ENCODE measurements around the gene SEZ6L.

The SEZ6L gene

GRCh38 chr22:26169315-26170111, at the start of gene SEZ6L:
TSS of gene SEZ6L (plus strand) at chr22:26169462. CDS start at chr22:26169670, 208 bp downstream.
- no peaks in the 10 kb centered on the region for H3K9me3 ChIP-seq
- no peak for TF ChIP-seq Cebpa-rat (IDR thresholded peaks at IDR 0.05)
- no peak within 1 kb of the TSS for H3K27ac ChIP-seq
- H3K4me3 ChIP-seq = peak within 1 kb of the TSS; percentile 69
- H3K4me2 ChIP-seq = peak within 1 kb of the TSS; percentile 88
- peaks cover 50% of the 10 kb centered on the region for H3K27me3 ChIP-seq
- H3K36me3 ChIP-seq = no peaks in the 10 kb centered on the region
- peaks cover 26% of the 10 kb centered on the region; the same call in 1 of the 2 replicates for H4K20me1 ChIP-seq
- no peak within 1 kb of the TSS for H3K9ac ChIP-seq
- peaks cover 17% of the 10 kb centered on the region for H3K4me1 ChIP-seq

- H4K20me1 ChIP-seq = no peaks in the 10 kb centered on the region
- H3K27ac ChIP-seq = no peak overlapping the region
- H3K4me2 ChIP-seq = no peak overlapping the region
- no peaks in the 10 kb centered on the region for H3K9me3 ChIP-seq
- no peak overlapping the region for H3K4me3 ChIP-seq
- no peak for TF ChIP-seq Cebpa-rat (IDR thresholded peaks at IDR 0.05)
- no peaks in the 10 kb centered on the region for H3K4me1 ChIP-seq
- H3K27me3 ChIP-seq = no peaks in the 10 kb centered on the region
- H3K9ac ChIP-seq = no peak overlapping the region
- no peaks in the 10 kb centered on the region for H3K36me3 ChIP-seq
These were observed 46.3 kb upstream of the SEZ6L start for GRCh38 chr22:26122920-26123468.

- no peaks in the 10 kb centered on the region for H3K36me3 ChIP-seq
- no peak overlapping the region for H3K27ac ChIP-seq
- H3K4me2 ChIP-seq = no peak overlapping the region
- no peaks in the 10 kb centered on the region for H3K4me1 ChIP-seq
- H4K20me1 ChIP-seq = no peaks in the 10 kb centered on the region
- TF ChIP-seq Cebpa-rat (IDR thresholded peaks at IDR 0.05) = no peak
- no peaks in the 10 kb centered on the region for H3K27me3 ChIP-seq
- H3K9me3 ChIP-seq = no peaks in the 10 kb centered on the region
- H3K4me3 ChIP-seq = no peak overlapping the region
- H3K9ac ChIP-seq = no peak overlapping the region
These were observed 44.1 kb upstream of the SEZ6L start for GRCh38 chr22:26124991-26125725.

GRCh38 chr22:26127126-26127525, 42.1 kb upstream of the SEZ6L start:
- TF ChIP-seq Cebpa-rat (IDR thresholded peaks at IDR 0.05) = no peak

GRCh38 chr22:26127556-26127955, 41.7 kb upstream of the SEZ6L start:
- Histone ChIP-seq H3K27ac (no peak overlapping the region), H3K9me3 (no peaks in the 10 kb centered on the region), H3K4me3 (no peak overlapping the region), H4K20me1 (no peaks in the 10 kb centered on the region), H3K4me2 (no peak overlapping the region), H3K27me3 (no peaks in the 10 kb centered on the region), H3K9ac (no peak overlapping the region), H3K36me3 (no peaks in the 10 kb centered on the region), H3K4me1 (no peaks in the 10 kb centered on the region)
- no peak for TF ChIP-seq Cebpa-rat (IDR thresholded peaks at IDR 0.05)

More at GRCh38 chr22:26127126-26127525, 42.1 kb upstream of the SEZ6L start:
- H3K27me3 ChIP-seq = no peaks in the 10 kb centered on the region
- no peak overlapping the region for H3K4me2 ChIP-seq
- no peaks in the 10 kb centered on the region for H3K36me3 ChIP-seq
- H3K9ac ChIP-seq = no peak overlapping the region
- no peaks in the 10 kb centered on the region for H4K20me1 ChIP-seq
- H3K4me1 ChIP-seq = no peaks in the 10 kb centered on the region
- H3K4me3 ChIP-seq = no peak overlapping the region
- no peak overlapping the region for H3K27ac ChIP-seq
- H3K9me3 ChIP-seq = no peaks in the 10 kb centered on the region

- no peaks in the 10 kb centered on the region for H3K27me3 ChIP-seq
- no peaks in the 10 kb centered on the region for H4K20me1 ChIP-seq
These were observed 37.6 kb upstream of the SEZ6L start for GRCh38 chr22:26131589-26132154.

GRCh38 chr22:26134654-26135330, 34.5 kb upstream of the SEZ6L start:
- H3K27ac ChIP-seq = no peak overlapping the region

More at GRCh38 chr22:26131589-26132154, 37.6 kb upstream of the SEZ6L start:
- no peaks in the 10 kb centered on the region for H3K36me3 ChIP-seq
- no peak overlapping the region for H3K4me3 ChIP-seq
- no peak overlapping the region for H3K27ac ChIP-seq
- H3K4me2 ChIP-seq = no peak overlapping the region
- TF ChIP-seq Cebpa-rat (IDR thresholded peaks at IDR 0.05) = no peak
- no peaks in the 10 kb centered on the region for H3K9me3 ChIP-seq
- H3K4me1 ChIP-seq = no peaks in the 10 kb centered on the region
- H3K9ac ChIP-seq = no peak overlapping the region

GRCh38 chr22:26135806-26136205, 33.5 kb upstream of the SEZ6L start:
- Histone ChIP-seq H3K4me3 (no peak overlapping the region), H3K27ac (no peak overlapping the region), H3K4me1 (no peaks in the 10 kb centered on the region), H3K9me3 (no peaks in the 10 kb centered on the region), H3K4me2 (no peak overlapping the region), H3K27me3 (no peaks in the 10 kb centered on the region), H4K20me1 (no peaks in the 10 kb centered on the region), H3K9ac (no peak overlapping the region), H3K36me3 (no peaks in the 10 kb centered on the region)
- no peak for TF ChIP-seq Cebpa-rat (IDR thresholded peaks at IDR 0.05)

More at GRCh38 chr22:26134654-26135330, 34.5 kb upstream of the SEZ6L start:
- Histone ChIP-seq H3K4me1 (no peaks in the 10 kb centered on the region), H3K27me3 (no peaks in the 10 kb centered on the region), H3K36me3 (no peaks in the 10 kb centered on the region), H3K4me2 (no peak overlapping the region), H3K9me3 (no peaks in the 10 kb centered on the region), H3K9ac (no peak overlapping the region), H4K20me1 (no peaks in the 10 kb centered on the region), H3K4me3 (no peak overlapping the region)
- no peak for TF ChIP-seq Cebpa-rat (IDR thresholded peaks at IDR 0.05)

- H3K9ac ChIP-seq = no peak overlapping the region
- TF ChIP-seq Cebpa-rat (IDR thresholded peaks at IDR 0.05) = no peak
- H3K4me3 ChIP-seq = no peak overlapping the region
- peaks cover 12% of the 10 kb centered on the region for H3K4me1 ChIP-seq
- H3K4me2 ChIP-seq = no peak overlapping the region
- no peaks in the 10 kb centered on the region for H3K27me3 ChIP-seq
- H3K36me3 ChIP-seq = no peaks in the 10 kb centered on the region
- no peaks in the 10 kb centered on the region for H4K20me1 ChIP-seq
- H3K27ac ChIP-seq = no peak overlapping the region
- no peaks in the 10 kb centered on the region for H3K9me3 ChIP-seq
These were observed 30.0 kb upstream of the SEZ6L start for GRCh38 chr22:26139310-26139709.

Measured in BLaER1 (cell line).